H1 (cell line): ENCODE measurements around the gene WASL. TPM values are rescaled to one million over a fixed set of nuclear protein-coding genes. Genes with fewer than 3 reads are reported as not detected.

Experiments used
- CTCF ChIP-seq, 3 experiments: IDR thresholded peaks; 1 replicate in 2 of 3; 2 replicates in 1 of 3; pipeline versions ENCODE4 v1.5.1 to v1.6.1; 2011; ENCODE audit warnings: low read length in 3 of 3, mild to moderate bottlenecking in 3 of 3, inconsistent platforms in 2 of 3, low read depth in 1 of 3, moderate library complexity in 1 of 3; ENCODE audit not compliant: insufficient read depth in 1 of 3; ENCODE audit errors: control extremely low read depth in 1 of 3
- EP300 ChIP-seq, 2 experiments: IDR thresholded peaks; 1 replicate in 1 of 2; 2 replicates in 1 of 2; pipeline ENCODE4 v1.6.1; 2011 to 2012; ENCODE audit warnings: low read depth in 2 of 2, low read length in 2 of 2, mild to moderate bottlenecking in 2 of 2, borderline replicate concordance in 1 of 2, inconsistent platforms in 1 of 2, moderate library complexity in 1 of 2
- MAX ChIP-seq: IDR thresholded peaks from 2 replicates; pipeline ENCODE4 v1.6.1; 2012; ENCODE audit warnings: inconsistent platforms
- NRF1 ChIP-seq: IDR thresholded peaks from 2 replicates; pipeline ENCODE4 v1.6.1; 2011; ENCODE audit warnings: mild to moderate bottlenecking, low read depth, low read length, improper control_type of control experiment
- PHF8 ChIP-seq: fragments of 200-600 bp; sonication (generic); conservative IDR thresholded peaks from 2 replicates; pipeline ENCODE4 v1.7.1; 2012; ENCODE audit warnings: low read depth, mild to moderate bottlenecking, inconsistent platforms, low read length, moderate library complexity
- SAP30 ChIP-seq: fragments of 300-600 bp; sonication (generic); IDR thresholded peaks from 2 replicates; pipeline ENCODE4 v1.7.1; 2012; ENCODE audit warnings: low read length, moderate library complexity, mild to moderate bottlenecking, inconsistent platforms; ENCODE audit not compliant: insufficient read depth, insufficient replicate concordance
- USF2 ChIP-seq: IDR thresholded peaks from 2 replicates; pipeline ENCODE4 v1.6.1; 2011; ENCODE audit warnings: low read length, improper control_type of control experiment
- YY1 ChIP-seq: IDR thresholded peaks from 2 replicates; pipeline ENCODE4 v1.6.1; 2011; ENCODE audit warnings: low read depth, mild to moderate bottlenecking, low read length
- polyA plus RNA-seq, 7 experiments: library from polyadenylated mRNA; depleted of rRNA in 3 of 7; stranded (reverse) in 5 of 7; unstranded in 2 of 7; fragments of >200 nt in 5 of 7; fragments of 200-250 nt in 2 of 7; gene quantifications; 1 replicate in 5 of 7; 2 replicates in 1 of 7; 4 replicates in 1 of 7; pipeline versions ENCODE4 v1.2.1 to v1.2.3, GENCODE V29; 2011 to 2013; ENCODE audit warnings: missing spikeins in 2 of 7, mixed read lengths in 2 of 7
- total RNA-seq: library from RNA; stranded (reverse); fragmentation: NEBNext Ultra II Directional; extraction: Animal tissue kit (Norgen Biotek cat#: 25700); gene quantifications from 2 replicates; pipeline ENCODE4 v1.2.1, GENCODE V29; 2021

Gene WASL
- total and polyA plus RNA-seq, 2 of the 8 experiments (the other 6 are each of a cell fraction or from before 2014, with no cell fraction given): 7.7 to 38.9 TPM

GRCh38 chr7:123735539-123735938 is 13.3 kb downstream of the WASL start (continued):
- no peak for TF ChIP-seq CTCF (IDR thresholded peaks at IDR 0.05; ENCODE audit: control extremely low read depth in 1 of 3, insufficient read depth in 1 of 3, low read depth in 1 of 3, low read length in 3 of 3)
- TF ChIP-seq PHF8: no peak
- TF ChIP-seq NRF1: no peak
- no peak for TF ChIP-seq MAX
- no peak for TF ChIP-seq EP300 (IDR thresholded peaks at IDR 0.05; ENCODE audit: borderline replicate concordance in 1 of 2, low read depth in 2 of 2, low read length in 2 of 2)
- TF ChIP-seq USF2: no peak
- TF ChIP-seq YY1: no peak
- TF ChIP-seq SAP30: no peak
- TF ChIP-seq, all 59 proteins: peak for 0
